Activated T-cell treated with anti-CD3 and anti-CD28 coated beads, Interleukin-2, amount 50 U/mL, for 24 hours (primary cell): ENCODE measurements around the gene ING1.

ENCODE experiments used
- DNase-seq: peaks from one replicate; pipeline ENCODE4 v3.0.0-alpha.2; 2020
- H3K27ac Mint-ChIP-seq: 2 replicates; pipeline ENCODE4 v1.8.0; 2020; ENCODE audit warnings: mild to moderate bottlenecking, mixed read lengths
- H3K27me3 Mint-ChIP-seq: 2 replicates; pipeline ENCODE4 v1.8.0; 2020; ENCODE audit warnings: mixed read lengths
- H3K36me3 Mint-ChIP-seq: 2 replicates; pipeline ENCODE4 v1.8.0; 2020; ENCODE audit warnings: low read depth, mixed read lengths
- H3K4me1 Mint-ChIP-seq: 2 replicates; pipeline ENCODE4 v1.8.0; 2020; ENCODE audit warnings: low read depth, mixed read lengths
- H3K4me3 Mint-ChIP-seq: 2 replicates; pipeline ENCODE4 v1.8.0; 2020; ENCODE audit warnings: mild to moderate bottlenecking, moderate library complexity, mixed read lengths
- H3K9me3 Mint-ChIP-seq: 2 replicates; pipeline ENCODE4 v1.8.0; 2020; ENCODE audit warnings: mixed read lengths

The ING1 gene

GRCh38 chr13:110760611-110761010 lies 47.1 kb downstream of the ING1 start:
- no peak overlapping the region for H3K4me3 Mint-ChIP-seq
- peaks cover 40% of the 10 kb centered on the region for H3K27me3 Mint-ChIP-seq
- no peaks in the 10 kb centered on the region for H3K4me1 Mint-ChIP-seq
- no peak overlapping the region for H3K27ac Mint-ChIP-seq
- no peak for DNase-seq
- no peaks in the 10 kb centered on the region for H3K36me3 Mint-ChIP-seq
- no peaks in the 10 kb centered on the region for H3K9me3 Mint-ChIP-seq

- DNase-seq: no peak
- no peaks in the 10 kb centered on the region for H3K9me3 Mint-ChIP-seq
- no peaks in the 10 kb centered on the region for H3K4me1 Mint-ChIP-seq
- H3K36me3 Mint-ChIP-seq: no peaks in the 10 kb centered on the region
- peaks cover 32% of the 10 kb centered on the region for H3K27me3 Mint-ChIP-seq
- H3K4me3 Mint-ChIP-seq: no peak overlapping the region
- no peak overlapping the region for H3K27ac Mint-ChIP-seq
These were observed 53.4 kb downstream of the ING1 start for GRCh38 chr13:110766671-110767430.

DNA sequence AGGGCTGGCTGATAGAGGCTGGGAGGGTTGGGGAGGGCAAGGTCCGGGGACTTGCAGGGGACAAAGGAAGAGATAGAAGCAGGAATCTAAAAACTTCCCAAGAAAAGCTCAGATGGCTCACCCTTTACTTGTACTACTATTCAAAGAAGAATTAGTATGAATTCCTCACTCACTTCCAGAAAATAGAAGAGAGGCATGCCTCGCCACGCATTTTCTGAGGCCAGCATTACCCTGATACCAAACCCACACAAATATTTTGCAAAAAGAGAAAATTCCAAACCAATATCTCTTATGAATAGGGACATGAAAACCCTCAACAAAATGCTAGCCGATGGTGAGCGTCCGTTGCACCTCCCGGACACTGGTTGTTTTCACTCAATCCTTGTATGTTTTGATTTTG lies 54.0 kb downstream of the ING1 start:
- Mint-ChIP-seq H3K4me1 (no peaks in the 10 kb centered on the region), H3K27ac (no peak overlapping the region), H3K27me3 (peaks cover 32% of the 10 kb centered on the region), H3K4me3 (no peak overlapping the region), H3K9me3 (no peaks in the 10 kb centered on the region), H3K36me3 (no peaks in the 10 kb centered on the region)
- DNase-seq: no peak

GRCh38 chr13:110769097-110769496 lies 55.6 kb downstream of the ING1 start:
- H3K27me3 Mint-ChIP-seq: peaks cover 25% of the 10 kb centered on the region
- H3K4me1 Mint-ChIP-seq: no peaks in the 10 kb centered on the region
- H3K9me3 Mint-ChIP-seq: no peaks in the 10 kb centered on the region
- no peak for DNase-seq
- H3K4me3 Mint-ChIP-seq: no peak overlapping the region
- H3K36me3 Mint-ChIP-seq: no peaks in the 10 kb centered on the region
- H3K27ac Mint-ChIP-seq: no peak overlapping the region

DNA sequence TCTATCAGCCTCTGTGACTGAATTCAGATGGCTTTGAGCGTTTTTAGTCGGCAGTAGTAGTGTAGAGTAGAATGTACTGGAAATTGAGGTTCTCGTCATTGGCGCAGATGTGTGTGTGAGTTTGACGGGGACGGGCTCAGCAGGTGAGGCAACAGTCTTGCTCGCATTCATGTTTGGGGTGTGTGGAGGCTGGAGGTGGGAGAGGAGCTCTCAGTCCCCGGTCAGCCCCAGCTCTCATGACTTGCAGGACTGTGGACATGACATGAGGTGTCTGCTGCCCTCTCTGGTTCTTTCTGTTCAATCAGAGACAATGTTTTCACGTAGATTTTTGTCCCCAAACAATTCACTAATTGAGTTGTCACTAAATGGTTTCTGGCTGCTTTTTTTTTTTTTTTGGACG lies 57.2 kb downstream of the ING1 start:
- Mint-ChIP-seq H3K36me3 (no peaks in the 10 kb centered on the region), H3K27ac (no peak overlapping the region), H3K4me3 (no peak overlapping the region), H3K27me3 (peaks cover 15% of the 10 kb centered on the region), H3K4me1 (no peaks in the 10 kb centered on the region), H3K9me3 (no peaks in the 10 kb centered on the region)
- DNase-seq: no peak

GRCh38 chr13:110771194-110771593 lies 57.7 kb downstream of the ING1 start:
- Mint-ChIP-seq H3K4me1 (no peaks in the 10 kb centered on the region), H3K36me3 (no peaks in the 10 kb centered on the region), H3K27ac (no peak overlapping the region), H3K9me3 (no peaks in the 10 kb centered on the region), H3K27me3 (peaks cover 11% of the 10 kb centered on the region), H3K4me3 (no peak overlapping the region)
- DNase-seq: no peak

- Mint-ChIP-seq H3K4me1 (no peaks in the 10 kb centered on the region), H3K9me3 (no peaks in the 10 kb centered on the region), H3K27ac (no peak overlapping the region), H3K27me3 (peaks cover 7% of the 10 kb centered on the region), H3K36me3 (no peaks in the 10 kb centered on the region), H3K4me3 (no peak overlapping the region)
- DNase-seq: no peak
These were observed 58.8 kb downstream of the ING1 start for GRCh38 chr13:110772091-110772984.
